RKO (cell line): Measurements from ENCODE around the gene WWC1.

Experiments
- DNase-seq: peaks from one replicate; pipeline ENCODE4 v3.0.0-alpha.2; 2016; ENCODE audit warnings: low spot score

Gene WWC1

GRCh38 chr5:168494057-168494555 is 202.7 kb downstream of the WWC1 start:
- no peak for DNase-seq

- no peak for DNase-seq
Measured at GRCh38 chr5:168502563-168503237, 211.3 kb downstream of the WWC1 start.

- DNase-seq, result no peak
Measured at GRCh38 chr5:168513861-168514428, 222.5 kb downstream of the WWC1 start.
